Fibroblast of lung (primary cell): ENCODE results near the gene ACY1.

Experiments
- EZH2 ChIP-seq: IDR thresholded peaks from 2 replicates; pipeline ENCODE4 v1.5.1; 2012; ENCODE audit warnings: low read length, control low read depth, mild to moderate bottlenecking; ENCODE audit errors: missing control alignments
- TF ChIP-seq, protein P1 (sequence below), 2 donors: IDR thresholded peaks in 1 of 2; conservative IDR thresholded peaks in 1 of 2; 1 replicate in 1 of 2; 2 replicates in 1 of 2; pipeline ENCODE4 v1.5.1; 2011 to 2012; ENCODE audit warnings: low read length in 2 of 2, control low read depth in 1 of 2, inconsistent platforms in 1 of 2, low read depth in 1 of 2, mild to moderate bottlenecking in 1 of 2

DNA sequence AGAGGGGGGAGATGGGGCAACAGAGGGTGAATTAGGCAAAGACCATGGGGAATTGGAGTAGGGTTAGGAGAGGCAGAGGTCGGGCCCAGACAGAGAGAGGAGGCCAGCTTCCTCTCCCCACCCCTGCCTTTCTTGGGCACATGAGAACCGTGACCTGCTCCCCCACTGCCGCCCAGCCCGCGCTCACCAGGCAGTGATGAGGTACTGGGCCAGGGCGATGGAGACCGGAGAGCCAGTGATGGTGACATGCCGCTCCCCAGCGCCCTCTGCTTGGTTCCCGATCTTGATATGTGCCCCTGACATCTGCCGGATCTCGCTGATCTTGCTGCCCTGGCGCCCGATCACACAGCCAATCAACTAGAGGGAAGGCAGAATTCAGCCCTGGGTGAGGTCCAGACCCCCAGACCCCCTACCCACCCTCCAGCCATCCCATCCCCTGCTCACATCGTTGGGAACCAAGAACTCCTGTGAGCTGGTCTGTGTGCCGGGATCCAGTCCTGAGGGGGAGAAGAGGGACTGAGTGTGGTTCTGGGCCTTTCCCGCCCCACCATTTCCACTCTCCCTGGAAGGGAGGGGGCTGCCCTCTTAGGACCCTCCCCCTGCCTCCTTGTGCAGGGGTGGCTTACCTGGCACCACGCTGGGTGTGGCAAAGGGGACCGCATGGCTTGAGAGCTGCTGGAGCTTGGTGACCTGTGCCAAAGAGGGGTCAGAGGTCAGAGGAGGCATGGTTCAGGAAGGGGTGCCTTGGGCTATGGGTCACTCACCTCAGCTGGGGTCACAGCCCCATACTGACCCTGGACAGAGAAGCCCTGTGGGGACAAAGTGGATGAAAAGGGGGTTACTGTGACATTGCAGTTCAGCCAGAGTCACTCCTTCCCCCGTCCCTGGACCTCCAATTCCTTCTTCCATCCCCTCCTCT, 24.5 kb upstream of the ACY1 start:
- TF ChIP-seq, protein P1, sequence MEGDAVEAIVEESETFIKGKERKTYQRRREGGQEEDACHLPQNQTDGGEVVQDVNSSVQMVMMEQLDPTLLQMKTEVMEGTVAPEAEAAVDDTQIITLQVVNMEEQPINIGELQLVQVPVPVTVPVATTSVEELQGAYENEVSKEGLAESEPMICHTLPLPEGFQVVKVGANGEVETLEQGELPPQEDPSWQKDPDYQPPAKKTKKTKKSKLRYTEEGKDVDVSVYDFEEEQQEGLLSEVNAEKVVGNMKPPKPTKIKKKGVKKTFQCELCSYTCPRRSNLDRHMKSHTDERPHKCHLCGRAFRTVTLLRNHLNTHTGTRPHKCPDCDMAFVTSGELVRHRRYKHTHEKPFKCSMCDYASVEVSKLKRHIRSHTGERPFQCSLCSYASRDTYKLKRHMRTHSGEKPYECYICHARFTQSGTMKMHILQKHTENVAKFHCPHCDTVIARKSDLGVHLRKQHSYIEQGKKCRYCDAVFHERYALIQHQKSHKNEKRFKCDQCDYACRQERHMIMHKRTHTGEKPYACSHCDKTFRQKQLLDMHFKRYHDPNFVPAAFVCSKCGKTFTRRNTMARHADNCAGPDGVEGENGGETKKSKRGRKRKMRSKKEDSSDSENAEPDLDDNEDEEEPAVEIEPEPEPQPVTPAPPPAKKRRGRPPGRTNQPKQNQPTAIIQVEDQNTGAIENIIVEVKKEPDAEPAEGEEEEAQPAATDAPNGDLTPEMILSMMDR (conservative IDR thresholded peaks at IDR 0.05 in 1 of 2, IDR thresholded peaks at IDR 0.05 in 1 of 2; ENCODE audit: low read depth in 1 of 2, low read length in 2 of 2) = no peak
- no peak for TF ChIP-seq EZH2
